22Rv1 (cell line): ENCODE data around the gene SOS1.
"Not testable (repeated sequence)": the region's sequence is repeated elsewhere in the genome, so short reads cannot be mapped to it uniquely, and the experiment has no call there.

Source experiments
- H3K27ac ChIP-seq: fragments of 450-650 bp; 2 replicates; pipeline ENCODE4 v1.5.1; 2017
- CTCF ChIP-seq: fragments of 450-650 bp; IDR thresholded peaks from 2 replicates; pipeline ENCODE4 v1.5.1; 2017; ENCODE audit warnings: mild to moderate bottlenecking
- ZFX ChIP-seq: fragments of 450-650 bp; IDR thresholded peaks from 2 replicates; pipeline ENCODE4 v1.6.1; 2017; ENCODE audit warnings: antibody characterized with exemption, borderline replicate concordance

Gene SOS1

DNA sequence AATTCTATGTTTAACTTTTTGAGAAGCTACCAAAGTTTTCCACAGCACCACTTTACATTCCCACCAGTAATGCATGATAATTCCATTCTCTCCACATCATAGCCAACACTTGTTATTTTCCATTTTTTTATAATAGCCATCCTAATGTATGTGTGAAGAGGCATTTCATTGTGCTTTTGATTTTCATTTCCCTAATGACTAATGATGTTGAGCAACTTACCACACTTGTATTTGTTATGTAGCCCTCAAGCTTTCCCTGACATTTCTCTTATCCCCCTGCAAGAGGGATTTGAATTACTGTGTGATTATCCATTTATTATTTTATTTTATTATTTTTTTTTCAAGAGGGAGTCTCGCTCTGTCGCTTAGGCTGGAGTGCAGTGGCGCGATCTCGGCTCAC lies 23.6 kb upstream of the SOS1 start:
- no peak for TF ChIP-seq ZFX
- TF ChIP-seq CTCF: no peak
- H3K27ac ChIP-seq: no peak overlapping the region

GRCh38 chr2:39142904-39143605 lies 22.2 kb upstream of the SOS1 start:
- no peak overlapping the region for H3K27ac ChIP-seq
- TF ChIP-seq ZFX: no peak
- TF ChIP-seq CTCF: no peak

DNA sequence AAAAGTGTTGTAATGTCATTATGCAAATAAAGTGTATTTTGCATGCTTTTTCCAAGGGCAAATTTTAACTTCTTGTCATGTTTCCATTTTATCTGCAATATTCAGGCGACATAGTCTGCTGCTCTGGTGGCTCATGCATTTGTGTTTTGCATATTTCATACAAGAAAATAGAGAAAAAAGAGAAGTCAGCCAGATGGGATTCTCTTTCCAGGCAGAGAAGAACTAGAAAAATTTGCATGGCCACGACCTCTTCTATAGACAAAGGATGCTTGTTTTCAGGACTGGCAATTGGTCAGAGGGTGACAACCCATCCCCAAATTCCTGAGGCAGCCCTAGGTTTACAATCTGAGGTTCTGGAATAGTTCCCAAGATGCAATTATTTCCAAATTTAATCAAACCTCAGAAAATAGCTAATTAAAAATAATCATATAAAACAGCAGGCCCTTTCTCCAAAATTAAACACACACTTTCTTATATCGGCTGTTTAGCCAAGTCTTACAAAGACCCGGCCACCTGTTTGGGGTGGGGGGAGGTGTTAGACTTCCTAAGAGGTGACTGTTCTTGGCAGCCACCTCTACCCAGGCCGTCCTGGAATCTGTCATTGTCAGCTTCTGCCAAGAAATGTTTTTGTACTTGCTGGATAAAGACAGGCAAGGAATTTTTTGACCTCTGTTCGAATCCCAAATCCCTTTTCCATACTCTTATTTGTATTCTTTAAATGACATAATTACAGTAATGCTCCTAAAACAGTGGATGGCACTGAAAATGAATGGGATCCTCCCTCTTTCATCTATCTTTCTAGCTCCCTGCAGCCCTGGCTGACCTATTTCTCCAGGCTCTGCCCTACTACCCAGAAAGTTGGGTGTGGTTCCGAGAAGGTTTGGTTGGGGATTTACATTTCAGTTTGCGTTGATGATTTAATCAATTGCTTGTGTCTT lies 20.8 kb upstream of the SOS1 start:
- no peak overlapping the region for H3K27ac ChIP-seq

GRCh38 chr2:39140948-39141333 lies 20.1 kb upstream of the SOS1 start:
- not testable (repeated sequence) for H3K27ac ChIP-seq

More for the DNA sequence above, 20.8 kb upstream of the SOS1 start:
- TF ChIP-seq ZFX (no peak), CTCF (no peak)

DNA sequence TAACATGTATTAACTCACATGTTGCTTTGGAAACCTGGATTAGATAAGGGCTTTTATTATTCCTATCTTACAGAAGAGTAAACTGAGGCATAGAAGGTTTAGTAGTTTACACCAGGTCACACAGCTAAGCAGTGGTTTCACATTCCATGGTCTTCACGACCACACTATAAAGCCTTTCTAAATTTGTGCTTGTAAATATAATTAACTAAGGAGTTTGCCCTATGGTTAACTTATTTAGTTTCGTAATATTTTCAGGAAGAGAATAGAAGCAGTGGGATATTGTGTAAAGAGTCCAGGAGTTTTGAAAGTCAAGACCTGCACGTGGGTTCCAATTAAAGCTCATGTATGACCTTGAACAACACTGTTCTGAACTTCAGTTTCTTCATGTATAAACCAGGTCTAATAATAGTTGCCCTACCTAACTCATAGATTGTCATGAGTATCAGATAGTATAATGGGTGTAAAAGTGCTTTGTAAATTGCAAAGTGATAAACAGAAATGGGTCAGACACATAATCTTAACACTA lies 19.5 kb upstream of the SOS1 start:
- TF ChIP-seq ZFX: no peak
- no peak for TF ChIP-seq CTCF

DNA sequence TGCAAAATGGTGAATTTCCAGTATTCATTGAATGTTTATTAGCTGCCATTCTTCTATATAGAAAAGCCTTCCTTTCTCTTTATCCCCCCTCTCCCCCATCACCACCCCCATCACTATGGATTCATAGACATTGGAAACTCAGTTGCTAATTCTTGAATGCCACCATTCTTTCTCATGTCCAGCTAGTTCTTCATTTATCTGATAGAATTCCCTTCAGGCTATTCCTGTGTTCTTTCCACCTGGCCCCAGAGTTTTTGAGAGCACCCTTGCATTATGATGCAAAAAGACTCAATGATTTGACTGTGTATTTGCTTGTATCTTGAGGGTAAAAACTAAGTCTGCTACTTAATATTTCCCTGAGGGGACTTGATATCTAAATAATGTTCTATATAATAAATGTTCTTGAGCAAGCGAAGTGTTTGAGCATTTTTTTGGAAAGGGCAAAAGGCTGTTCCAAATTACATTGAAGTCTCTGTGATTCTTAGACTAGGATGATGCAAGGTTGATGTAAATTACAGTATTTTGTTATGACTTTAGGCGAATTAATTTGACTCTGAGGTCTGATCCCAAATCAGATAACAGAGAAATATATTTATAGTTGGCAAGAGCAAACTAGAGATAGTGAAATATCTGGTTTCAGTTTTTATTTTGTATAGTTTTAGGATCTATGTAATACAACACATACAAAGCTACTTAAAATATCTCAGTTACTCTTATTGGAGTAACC lies 18.8 kb upstream of the SOS1 start:
- H3K27ac ChIP-seq: no peak overlapping the region; the same call in 1 of the 2 replicates
- TF ChIP-seq ZFX: no peak
- TF ChIP-seq CTCF: no peak

More for the DNA sequence above, 19.5 kb upstream of the SOS1 start:
- no peak overlapping the region for H3K27ac ChIP-seq

DNA sequence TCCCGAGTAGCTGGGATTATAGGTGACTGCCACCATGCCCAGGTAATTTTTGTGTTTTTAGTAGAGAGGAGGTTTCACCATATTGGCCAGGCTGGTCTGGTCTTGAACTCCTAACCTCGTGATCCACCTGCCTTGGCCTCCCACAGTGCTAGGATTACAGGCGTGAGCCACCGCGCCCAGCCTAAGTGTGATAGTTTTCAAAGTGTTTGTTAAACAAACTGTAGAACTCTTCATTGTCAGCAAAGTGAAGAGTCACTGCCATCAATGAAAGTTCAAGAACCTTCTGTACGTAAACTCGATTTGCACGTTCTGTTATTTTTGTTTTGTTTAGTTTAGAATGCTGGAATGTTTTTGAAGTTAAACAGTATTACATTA lies 18.0 kb upstream of the SOS1 start:
- H3K27ac ChIP-seq: no peak overlapping the region

DNA sequence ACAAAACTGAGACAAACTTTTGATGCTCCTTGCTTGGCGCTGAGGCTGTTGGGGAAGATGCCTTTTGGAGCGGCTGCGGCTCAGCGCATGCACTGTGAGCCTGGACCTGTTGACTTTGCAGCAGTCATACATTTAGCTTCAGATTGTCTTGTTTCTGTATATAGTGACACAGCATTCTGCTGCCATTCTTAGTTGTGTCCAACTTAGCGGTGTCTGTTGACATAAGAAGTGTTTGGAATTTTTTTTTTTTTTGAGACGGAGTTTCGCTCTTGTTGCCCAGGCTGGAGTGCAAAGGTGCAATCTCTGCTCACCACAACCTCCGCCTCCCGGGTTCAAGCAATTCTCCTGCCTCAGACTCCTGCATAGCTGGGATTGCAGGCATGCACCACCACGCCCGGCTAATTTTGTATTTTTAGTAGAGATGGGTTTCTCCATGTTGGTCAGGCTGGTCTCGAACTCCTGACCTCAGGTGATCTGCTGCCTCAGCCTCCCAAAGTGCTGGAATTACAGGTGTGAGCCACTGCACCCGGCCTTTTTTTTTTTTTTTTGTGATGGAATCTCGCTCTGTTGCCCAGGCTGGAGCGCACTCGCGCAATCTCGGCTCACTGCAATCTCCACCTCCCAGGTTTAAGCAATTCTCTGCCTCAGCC lies 17.5 kb upstream of the SOS1 start:
- not testable (repeated sequence) for H3K27ac ChIP-seq

More for the DNA sequence above, 18.0 kb upstream of the SOS1 start:
- TF ChIP-seq CTCF (no peak), ZFX (no peak)
